GM21576 (cell line): Measurements from ENCODE around the gene HAPLN3.
A peak's percentile ranks its signal among the peaks of the same experiment; 100 is the strongest.
"Not testable (repeated sequence)": the region's sequence is repeated elsewhere in the genome, so short reads cannot be mapped to it uniquely, and the experiment has no call there.

Source experiments
- ATAC-seq: cut with Tn5 transposase; IDR thresholded peaks from one replicate; pipeline ENCODE4 v1.9.1; 2021; ENCODE audit warnings: mild to moderate bottlenecking, moderate library complexity; ENCODE audit not compliant: unreplicated experiment

The HAPLN3 gene

GRCh38 chr15:88894819-88895767, at the start of gene HAPLN3:
Gene HAPLN3, minus strand, starts transcription at chr15:88895544. Its CDS starts 8,246 bp downstream, at chr15:88887298.
- ATAC-seq: no peak

- no peak for ATAC-seq
Observed at GRCh38 chr15:88940110-88940675, 44.8 kb upstream of the HAPLN3 start.

GRCh38 chr15:88939486-88939806, 44.1 kb upstream of the HAPLN3 start:
- no peak for ATAC-seq

GRCh38 chr15:88938802-88939485, 43.6 kb upstream of the HAPLN3 start:
- ATAC-seq: no peak

GRCh38 chr15:88934449-88934848, 39.1 kb upstream of the HAPLN3 start:
- ATAC-seq: not testable (repeated sequence)

GRCh38 chr15:88932875-88933330, 37.6 kb upstream of the HAPLN3 start:
- ATAC-seq: no peak

GRCh38 chr15:88932271-88932874, 37.0 kb upstream of the HAPLN3 start:
- ATAC-seq: no peak

GRCh38 chr15:88930579-88930978, 35.2 kb upstream of the HAPLN3 start:
- ATAC-seq: no peak

GRCh38 chr15:88929358-88930098, 34.2 kb upstream of the HAPLN3 start:
- not testable (repeated sequence) for ATAC-seq

GRCh38 chr15:88928192-88928591, 32.8 kb upstream of the HAPLN3 start:
- ATAC-seq: not testable (repeated sequence)

GRCh38 chr15:88925648-88926047, 30.3 kb upstream of the HAPLN3 start:
- ATAC-seq: not testable (repeated sequence)

- ATAC-seq: peak; percentile 80
Observed at GRCh38 chr15:88920892-88921435, 25.6 kb upstream of the HAPLN3 start.

GRCh38 chr15:88920186-88920891, 25.0 kb upstream of the HAPLN3 start:
- ATAC-seq: no peak

GRCh38 chr15:88918738-88919137, 23.4 kb upstream of the HAPLN3 start:
- ATAC-seq: no peak

GRCh38 chr15:88917760-88918159, 22.4 kb upstream of the HAPLN3 start:
- ATAC-seq: no peak

GRCh38 chr15:88915354-88915753, 20.0 kb upstream of the HAPLN3 start:
- no peak for ATAC-seq

GRCh38 chr15:88913850-88914169, 18.5 kb upstream of the HAPLN3 start:
- no peak for ATAC-seq

GRCh38 chr15:88913017-88913849, 17.9 kb upstream of the HAPLN3 start, which contains the start of gene MFGE8:
Gene MFGE8, minus strand, starts transcription at chr15:88913379. Its CDS starts 60 bp downstream, at chr15:88913319.
- ATAC-seq: peak; percentile 81

- no peak for ATAC-seq
Observed at GRCh38 chr15:88912500-88912921, 17.2 kb upstream of the HAPLN3 start.
